Neuronal stem cell (in vitro differentiated cells): ENCODE data around the gene GCN1.

Experiments used
- DNase-seq: peaks from one replicate; pipeline ENCODE4 v3.0.0-alpha.2; 2013; ENCODE audit warnings: low spot score
- H2AFZ ChIP-seq: one replicate; pipeline ENCODE4 v1.6.1; 2013; ENCODE audit warnings: mild to moderate bottlenecking, low read length, inconsistent platforms
- H2AK5ac ChIP-seq: 2 replicates; pipeline ENCODE4 v1.6.1; 2013; ENCODE audit warnings: low read depth, mild to moderate bottlenecking, inconsistent platforms, low read length, moderate library complexity, mixed read lengths
- H2BK120ac ChIP-seq: 2 replicates; pipeline ENCODE4 v1.6.1; 2013; ENCODE audit warnings: low read depth, mild to moderate bottlenecking, inconsistent platforms, low read length, moderate library complexity, mixed read lengths
- H2BK12ac ChIP-seq: one replicate; pipeline ENCODE4 v1.6.1; 2013; ENCODE audit warnings: low read length, inconsistent platforms
- H2BK15ac ChIP-seq: 2 replicates; pipeline ENCODE4 v1.6.1; 2013; ENCODE audit warnings: mild to moderate bottlenecking, low read length, inconsistent platforms, mixed read lengths
- H2BK5ac ChIP-seq: one replicate; pipeline ENCODE4 v1.6.1; 2013; ENCODE audit warnings: inconsistent platforms, mild to moderate bottlenecking, low read length, moderate library complexity
- H3K14ac ChIP-seq: one replicate; pipeline ENCODE4 v1.6.1; 2013; ENCODE audit warnings: low read length, inconsistent platforms
- H3K18ac ChIP-seq: 2 replicates; pipeline ENCODE4 v1.6.1; 2013; ENCODE audit warnings: low read length, inconsistent platforms
- H3K23ac ChIP-seq: 2 replicates; pipeline ENCODE4 v1.6.1; 2013; ENCODE audit warnings: low read depth, mild to moderate bottlenecking, mixed read lengths, low read length, inconsistent platforms; ENCODE audit not compliant: poor library complexity
- H3K27ac ChIP-seq: replicated peaks from 3 replicates; pipeline ENCODE4 v1.5.1; 2013; ENCODE audit warnings: low read length, inconsistent platforms
- H3K27me3 ChIP-seq, 3 experiments: 2 replicates each; pipeline ENCODE4 v1.6.1; 2013; ENCODE audit warnings: low read length in 3 of 3, mild to moderate bottlenecking in 2 of 3, inconsistent platforms in 1 of 3, low read depth in 1 of 3, mixed read lengths in 1 of 3, moderate library complexity in 1 of 3; ENCODE audit not compliant: control insufficient read depth in 3 of 3, insufficient read depth in 3 of 3
- H3K36me3 ChIP-seq, 2 donors: replicated peaks in 1 of 2; 2 replicates each; pipeline ENCODE4 v1.6.1; 2013; ENCODE audit warnings: low read length in 2 of 2; ENCODE audit not compliant: control insufficient read depth in 2 of 2, insufficient read depth in 2 of 2
- H3K4ac ChIP-seq: 2 replicates; pipeline ENCODE4 v1.6.1; 2013; ENCODE audit warnings: inconsistent platforms, mild to moderate bottlenecking, low read length, moderate library complexity
- H3K4me1 ChIP-seq, 2 donors: 1 replicate in 1 of 2; 2 replicates in 1 of 2; pipeline ENCODE4 v1.6.1; 2013; ENCODE audit warnings: low read length in 2 of 2, low read depth in 1 of 2; ENCODE audit not compliant: control insufficient read depth in 2 of 2, insufficient read depth in 1 of 2
- H3K4me2 ChIP-seq: one replicate; pipeline ENCODE4 v1.6.1; 2013; ENCODE audit warnings: mild to moderate bottlenecking, low read length, inconsistent platforms; ENCODE audit not compliant: insufficient read depth, poor library complexity, severe bottlenecking
- H3K4me3 ChIP-seq, 2 donors: 2 replicates each; pipeline ENCODE4 v1.5.1; 2013; ENCODE audit warnings: low read length in 2 of 2, mild to moderate bottlenecking in 2 of 2, inconsistent platforms in 1 of 2, moderate library complexity in 1 of 2
- H3K79me1 ChIP-seq: one replicate; pipeline ENCODE4 v1.6.1; 2013; ENCODE audit warnings: low read depth, mild to moderate bottlenecking, inconsistent platforms, low read length, moderate library complexity
- H3K9ac ChIP-seq: one replicate; pipeline ENCODE4 v1.6.1; 2013; ENCODE audit warnings: mild to moderate bottlenecking, low read depth, low read length, inconsistent platforms; ENCODE audit not compliant: poor library complexity
- H3K9me3 ChIP-seq, 2 donors: replicated peaks in 1 of 2; 2 replicates each; pipeline versions ENCODE3 to v1.6.1; 2013; ENCODE audit warnings: low read length in 2 of 2, mild to moderate bottlenecking in 2 of 2, inconsistent platforms in 1 of 2, low read depth in 1 of 2, mixed read lengths in 1 of 2, moderate library complexity in 1 of 2; ENCODE audit not compliant: control insufficient read depth in 2 of 2, insufficient read depth in 1 of 2
- H4K8ac ChIP-seq: one replicate; pipeline ENCODE4 v1.6.1; 2013; ENCODE audit warnings: low read depth, mild to moderate bottlenecking, inconsistent platforms, low read length, moderate library complexity
- H4K91ac ChIP-seq: one replicate; pipeline ENCODE4 v1.6.1; 2013; ENCODE audit warnings: low read length, low read depth, mild to moderate bottlenecking, inconsistent platforms; ENCODE audit not compliant: poor library complexity
- WGBS, 2 donors: extraction: QIAGEN DNeasy Blood & Tissue Kit; methylation state at CpG; one replicate each; pipeline ENCODE4 v1.1.7; 2013; ENCODE audit warnings: missing lambda C conversion rate in 2 of 2, mixed read lengths in 1 of 2; ENCODE audit not compliant: insufficient read length in 2 of 2, insufficient replicate concordance in 1 of 2; ENCODE audit errors: extremely low coverage in 2 of 2; 5-methylcytosine and 5-hydroxymethylcytosine counted together

GCN1 gene

GRCh38 chr12:120095331-120095730 lies 99.2 kb downstream of the GCN1 start:
- Histone ChIP-seq H3K4me1 (peaks cover 30 to 40% of the 10 kb centered on the region in 2 donors), H2BK120ac (no peak overlapping the region), H4K8ac (peak overlapping the region; percentile 9), H3K9ac (no peak overlapping the region), H3K14ac (no peak overlapping the region), H2BK15ac (no peak overlapping the region), H3K9me3 (peaks cover 0 to 3% of the 10 kb centered on the region in 2 donors), H3K4me2 (peak overlapping the region; percentile 15), H2AFZ (no peak overlapping the region), H3K27ac (peak overlapping the region; percentile 36), H3K36me3 (peaks cover 17 to 45% of the 10 kb centered on the region in 2 donors), H2BK5ac (no peak overlapping the region), H4K91ac (no peak overlapping the region), H3K27me3 (no peaks in the 10 kb centered on the region), H3K4me3 (no peak overlapping the region), H3K23ac (peak overlapping the region; percentile 36), H3K18ac (peak overlapping the region; percentile 87), H2AK5ac (peak overlapping the region; percentile 42), H3K79me1 (peaks cover 8% of the 10 kb centered on the region), H3K4ac (peak overlapping the region; percentile 43), H2BK12ac (peak overlapping the region; percentile 67)
- no peak for DNase-seq
- WGBS, 2 donors = no CpG with 5 or more reads among the region's 13 CpGs

GRCh38 chr12:120094485-120094884 lies 100.0 kb downstream of the GCN1 start:
- Histone ChIP-seq H3K36me3 (peaks cover 13 to 37% of the 10 kb centered on the region in 2 donors), H3K27me3 (no peaks in the 10 kb centered on the region), H3K4me3 (no peak overlapping the region), H3K23ac (no peak overlapping the region), H3K4me2 (no peak overlapping the region), H3K4ac (no peak overlapping the region), H3K79me1 (peaks cover 4% of the 10 kb centered on the region), H3K9ac (no peak overlapping the region), H2BK5ac (peak overlapping the region; percentile 88), H2AK5ac (peak overlapping the region; percentile 24), H2AFZ (no peak overlapping the region), H3K4me1 (peaks cover 30 to 44% of the 10 kb centered on the region in 2 donors), H2BK120ac (no peak overlapping the region), H2BK15ac (peak overlapping the region; percentile 62), H2BK12ac (peak overlapping the region; percentile 14), H4K8ac (no peak overlapping the region), H4K91ac (no peak overlapping the region), H3K18ac (peak overlapping the region; percentile 94), H3K9me3 (peaks cover 0 to 3% of the 10 kb centered on the region in 2 donors), H3K14ac (peak overlapping the region; percentile 39), H3K27ac (peak overlapping the region; percentile 48)
- DNase-seq = no peak
- WGBS, 2 donors = no CpG with 5 or more reads among the region's 9 CpGs

DNA sequence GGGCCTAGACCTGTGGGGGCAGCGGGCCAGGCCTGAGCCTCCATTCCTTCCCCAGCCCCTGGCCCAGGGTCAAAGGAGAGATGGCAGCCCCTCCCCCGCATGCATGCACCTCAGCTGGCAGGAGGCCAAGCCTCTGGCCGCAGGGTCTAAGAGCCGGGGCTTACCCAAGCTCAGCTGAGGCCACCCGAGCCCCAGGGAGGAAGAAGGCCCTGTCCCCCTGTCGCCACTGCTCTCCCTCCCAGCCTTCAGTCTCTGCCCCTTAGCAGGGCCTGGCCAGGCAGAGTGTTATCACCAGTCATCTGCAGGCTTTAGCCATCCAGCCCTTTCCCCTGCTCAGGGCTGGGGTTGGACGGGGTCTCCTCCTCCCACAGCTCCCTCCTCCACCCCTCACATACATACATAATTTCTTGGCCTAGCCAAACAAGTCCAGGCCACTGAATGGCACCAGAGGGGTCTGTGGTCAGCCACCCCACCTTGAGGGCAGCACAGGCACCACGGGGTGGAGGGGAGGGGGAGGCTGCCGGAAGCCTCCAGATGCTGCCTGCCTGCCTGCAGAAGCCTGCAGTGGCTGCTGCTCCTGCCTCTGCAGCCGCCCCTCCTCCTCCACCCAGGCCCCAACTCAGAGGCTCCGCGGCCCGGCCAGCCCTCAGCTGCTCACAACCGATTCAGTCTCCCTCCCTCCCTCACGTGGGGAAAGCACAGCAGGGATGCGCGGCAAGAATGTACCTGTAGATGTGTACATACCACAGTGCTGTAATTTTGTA lies 100.7 kb downstream of the GCN1 start:
- Histone ChIP-seq H2AK5ac (peak overlapping the region; percentile 4), H4K8ac (no peak overlapping the region), H2BK12ac (peak overlapping the region; percentile 95), H3K23ac (peak overlapping the region; percentile 37), H3K4me2 (peak overlapping the region; percentile 31), H3K4ac (peak overlapping the region; percentile 81), H3K4me1 (peaks cover 30 to 47% of the 10 kb centered on the region in 2 donors), H2BK120ac (peak overlapping the region; percentile 88), H2BK15ac (peak overlapping the region; percentile 70), H3K18ac (peak overlapping the region; percentile 55), H3K27me3 (no peaks in the 10 kb centered on the region), H2BK5ac (peak overlapping the region; percentile 77), H3K4me3 (peak overlapping the region in 1 of 2 donors; percentile 10), H2AFZ (peak overlapping the region; percentile 69), H3K9me3 (peaks cover 0 to 3% of the 10 kb centered on the region in 2 donors), H3K79me1 (peaks cover 4% of the 10 kb centered on the region), H4K91ac (peak overlapping the region; percentile 1), H3K14ac (peak overlapping the region; percentile 14), H3K27ac (peak overlapping the region; percentile 92), H3K9ac (peak overlapping the region; percentile 83), H3K36me3 (peaks cover 11 to 30% of the 10 kb centered on the region in 2 donors)
- no CpG with 5 or more reads among the region's 17 CpGs for WGBS, 2 donors
- DNase-seq = no peak

DNA sequence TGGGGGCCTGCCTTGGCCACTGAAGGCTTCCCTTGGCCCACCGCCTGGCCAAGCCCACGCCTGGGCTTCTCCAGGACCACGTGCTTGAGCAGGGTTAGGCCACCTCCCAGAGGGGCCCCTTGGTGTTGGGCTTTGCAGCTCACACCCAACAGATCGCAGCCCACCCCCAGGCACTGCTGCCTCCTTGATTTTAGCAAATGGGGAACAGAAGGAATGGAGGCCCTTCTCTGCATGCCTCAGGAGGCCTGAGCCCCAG lies 101.3 kb downstream of the GCN1 start:
- DNase-seq = no peak
- peak overlapping the region; percentile 81 for H3K4ac ChIP-seq
- H3K79me1 ChIP-seq = peaks cover 4% of the 10 kb centered on the region
- H3K36me3 ChIP-seq = peaks cover 9 to 25% of the 10 kb centered on the region in 2 donors
- peaks cover 0 to 2% of the 10 kb centered on the region in 2 donors for H3K9me3 ChIP-seq
- H3K14ac ChIP-seq = peak overlapping the region; percentile 14
- peak overlapping the region; percentile 92 for H3K27ac ChIP-seq
- H3K4me2 ChIP-seq = no peak overlapping the region
- peak overlapping the region; percentile 1 for H4K91ac ChIP-seq
- peak overlapping the region; percentile 70 for H2BK15ac ChIP-seq
- H2BK12ac ChIP-seq = peak overlapping the region; percentile 95
- peak overlapping the region; percentile 88 for H2BK120ac ChIP-seq
- WGBS, 2 donors = no CpG with 5 or more reads among the region's 4 CpGs
- no peaks in the 10 kb centered on the region for H3K27me3 ChIP-seq
- H3K18ac ChIP-seq = peak overlapping the region; percentile 55
- H3K4me3 ChIP-seq = no peak overlapping the region
- peak overlapping the region; percentile 69 for H2AFZ ChIP-seq
- peak overlapping the region; percentile 0 for H4K8ac ChIP-seq
- H3K23ac ChIP-seq = peak overlapping the region; percentile 49
- peak overlapping the region; percentile 4 for H2AK5ac ChIP-seq
- peak overlapping the region; percentile 77 for H2BK5ac ChIP-seq
- H3K4me1 ChIP-seq = peaks cover 30 to 47% of the 10 kb centered on the region in 2 donors
- H3K9ac ChIP-seq = peak overlapping the region; percentile 83
